ENCODE data around the gene RIMKLA. TPM values are rescaled to one million over a fixed set of nuclear protein-coding genes. Genes with fewer than 3 reads are reported as not detected.

The RIMKLA gene
- total RNA-seq, 1 donor, result 0.10 TPM

DNA sequence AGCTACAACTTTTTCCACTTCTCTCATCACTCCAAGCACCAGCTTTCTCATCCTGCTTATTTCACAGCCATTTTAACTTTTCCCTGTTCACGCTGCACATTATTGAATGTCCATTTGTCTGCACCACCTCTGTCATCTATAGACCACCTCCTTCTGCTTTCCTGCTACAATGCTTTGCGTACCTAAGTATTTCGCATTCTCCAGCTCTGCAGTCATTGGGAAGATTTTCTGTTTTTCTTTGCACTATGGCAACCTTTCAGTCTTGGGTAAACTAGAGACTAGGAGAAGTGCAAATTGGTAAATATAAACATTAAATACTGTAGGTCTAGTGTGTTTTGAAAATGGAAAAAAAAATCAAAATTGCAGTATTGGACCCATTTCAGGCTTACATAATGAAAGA lies 83.3 kb downstream of the RIMKLA start:
- no peaks in the 10 kb centered on the region for H3K27me3 ChIP-seq (ENCODE audit: insufficient read depth, low read length)
- peaks cover 21% of the 10 kb centered on the region for H3K4me1 ChIP-seq (ENCODE audit: insufficient read depth, low read length)
- H3K4me3 ChIP-seq (ENCODE audit: low read length), result no peak overlapping the region
- H3K9me3 ChIP-seq (ENCODE audit: low read depth, low read length), result no peaks in the 10 kb centered on the region

GRCh38 chr1:42466030-42466429 lies 85.4 kb downstream of the RIMKLA start:
- Histone ChIP-seq H3K9me3 (ENCODE audit: low read depth, low read length) (no peaks in the 10 kb centered on the region), H3K4me1 (ENCODE audit: insufficient read depth, low read length) (peaks cover 17% of the 10 kb centered on the region), H3K27me3 (ENCODE audit: insufficient read depth, low read length) (no peaks in the 10 kb centered on the region), H3K4me3 (ENCODE audit: low read length) (no peak overlapping the region)

GRCh38 chr1:42469727-42470126 lies 89.1 kb downstream of the RIMKLA start:
- no peak overlapping the region for H3K4me3 ChIP-seq (ENCODE audit: low read length)
- H3K9me3 ChIP-seq (ENCODE audit: low read depth, low read length), result no peaks in the 10 kb centered on the region
- no peaks in the 10 kb centered on the region for H3K27me3 ChIP-seq (ENCODE audit: insufficient read depth, low read length)
- no peaks in the 10 kb centered on the region for H3K4me1 ChIP-seq (ENCODE audit: insufficient read depth, low read length)

Other genes starting within 250 kb of the RIMKLA start
- gene GUCA2B, start 227.4 kb upstream of the RIMKLA start, total RNA-seq, result not detected
- gene GUCA2A, start 216.0 kb upstream of the RIMKLA start, total RNA-seq, result not detected
- gene FOXJ3, start 45.6 kb upstream of the RIMKLA start, total RNA-seq, result 86.7 TPM
- 0.84 TPM for gene ZMYND12, start 75.2 kb downstream of the RIMKLA start, total RNA-seq
- gene PPCS, start 75.8 kb downstream of the RIMKLA start, total RNA-seq, result 35.6 TPM
- 2.3 TPM for gene CCDC30, start 82.5 kb downstream of the RIMKLA start, total RNA-seq

Measured in mononuclear cell (primary cell).